Kidney epithelial cell (primary cell): ENCODE measurements around the gene KNDC1. TPM values are rescaled to one million over a fixed set of nuclear protein-coding genes. Genes with fewer than 3 reads are reported as not detected.

Experiments
- DNase-seq: peaks from one replicate; pipeline ENCODE4 v3.0.0-alpha.2; 2010; ENCODE audit warnings: low read depth
- H3K27me3 ChIP-seq: 2 replicates; pipeline ENCODE4 v1.6.0; 2011; ENCODE audit warnings: low read length; ENCODE audit not compliant: control insufficient read depth, insufficient read depth
- H3K36me3 ChIP-seq: 2 replicates; pipeline ENCODE4 v1.5.1; 2011; ENCODE audit warnings: low read length; ENCODE audit not compliant: control insufficient read depth, insufficient read depth
- H3K4me3 ChIP-seq: 2 replicates; pipeline ENCODE4 v1.5.1; 2011; ENCODE audit warnings: low read depth, mild to moderate bottlenecking, control low read depth, low read length
- total RNA-seq: library from RNA; depleted of rRNA; stranded (reverse); fragments of >200 nt; gene quantifications from 2 replicates; pipeline ENCODE4 v1.2.3, GENCODE V29; 2015
- TF ChIP-seq, protein P1 (sequence below): IDR thresholded peaks from 2 replicates; pipeline ENCODE4 v1.5.1; 2011; ENCODE audit warnings: mild to moderate bottlenecking, moderate library complexity, low read length, control low read depth, inconsistent platforms; ENCODE audit not compliant: insufficient read depth, poor library complexity, severe bottlenecking

Gene KNDC1
- total RNA-seq, 1 donor from 2014 or later = 0.13 TPM

DNA sequence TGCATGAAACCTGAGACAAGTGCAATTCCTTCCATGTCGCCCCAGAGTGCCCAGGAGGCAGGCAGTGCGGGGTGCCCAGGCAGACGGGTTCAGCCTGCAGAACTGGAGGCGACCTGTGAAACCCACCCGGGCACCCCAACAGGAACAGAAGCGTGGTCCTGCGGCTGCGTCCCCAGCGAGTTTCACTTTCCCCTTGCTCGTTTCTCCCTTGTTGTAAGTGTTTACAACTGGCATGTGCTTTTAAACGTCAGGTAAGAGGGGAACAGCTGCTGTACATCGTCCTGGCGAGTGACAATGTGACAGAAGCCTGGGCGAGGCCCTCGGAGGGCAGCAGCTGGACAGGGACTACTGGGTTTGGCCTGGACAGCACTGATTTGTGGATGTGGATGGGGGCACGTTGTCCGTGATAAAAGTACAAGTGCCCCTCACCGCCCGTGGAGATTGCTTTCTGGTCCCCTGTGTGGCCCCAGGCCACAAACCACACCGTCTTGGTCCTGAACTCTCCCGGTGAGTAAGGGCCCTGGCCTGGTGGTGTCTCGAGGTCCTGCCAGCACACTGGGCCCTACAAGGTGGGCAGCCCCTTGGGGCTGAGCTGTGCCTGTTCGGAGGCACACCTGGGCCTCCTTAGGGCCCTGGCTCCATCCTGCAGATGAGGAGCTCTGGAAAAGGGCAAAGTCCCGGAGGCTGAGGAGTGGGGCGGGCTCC lies 81.6 kb downstream of the KNDC1 start:
- H3K4me3 ChIP-seq = no peak overlapping the region
- TF ChIP-seq, protein P1, sequence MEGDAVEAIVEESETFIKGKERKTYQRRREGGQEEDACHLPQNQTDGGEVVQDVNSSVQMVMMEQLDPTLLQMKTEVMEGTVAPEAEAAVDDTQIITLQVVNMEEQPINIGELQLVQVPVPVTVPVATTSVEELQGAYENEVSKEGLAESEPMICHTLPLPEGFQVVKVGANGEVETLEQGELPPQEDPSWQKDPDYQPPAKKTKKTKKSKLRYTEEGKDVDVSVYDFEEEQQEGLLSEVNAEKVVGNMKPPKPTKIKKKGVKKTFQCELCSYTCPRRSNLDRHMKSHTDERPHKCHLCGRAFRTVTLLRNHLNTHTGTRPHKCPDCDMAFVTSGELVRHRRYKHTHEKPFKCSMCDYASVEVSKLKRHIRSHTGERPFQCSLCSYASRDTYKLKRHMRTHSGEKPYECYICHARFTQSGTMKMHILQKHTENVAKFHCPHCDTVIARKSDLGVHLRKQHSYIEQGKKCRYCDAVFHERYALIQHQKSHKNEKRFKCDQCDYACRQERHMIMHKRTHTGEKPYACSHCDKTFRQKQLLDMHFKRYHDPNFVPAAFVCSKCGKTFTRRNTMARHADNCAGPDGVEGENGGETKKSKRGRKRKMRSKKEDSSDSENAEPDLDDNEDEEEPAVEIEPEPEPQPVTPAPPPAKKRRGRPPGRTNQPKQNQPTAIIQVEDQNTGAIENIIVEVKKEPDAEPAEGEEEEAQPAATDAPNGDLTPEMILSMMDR = no peak
- peaks cover 80% of the 10 kb centered on the region for H3K27me3 ChIP-seq
- DNase-seq = no peak
- H3K36me3 ChIP-seq = no peaks in the 10 kb centered on the region

- TF ChIP-seq, protein P1 = no peak
- Histone ChIP-seq H3K36me3 (no peaks in the 10 kb centered on the region), H3K27me3 (peaks cover 72% of the 10 kb centered on the region), H3K4me3 (no peak overlapping the region)
- no peak for DNase-seq
Observed at GRCh38 chr10:133242611-133243356, 82.8 kb downstream of the KNDC1 start.

GRCh38 chr10:133243593-133243992 lies 83.6 kb downstream of the KNDC1 start:
- Histone ChIP-seq H3K36me3 (no peaks in the 10 kb centered on the region), H3K27me3 (peaks cover 71% of the 10 kb centered on the region), H3K4me3 (no peak overlapping the region)
- TF ChIP-seq, protein P1 = no peak
- DNase-seq = no peak

- TF ChIP-seq, protein P1 = no peak
- no peak overlapping the region for H3K4me3 ChIP-seq
- no peaks in the 10 kb centered on the region for H3K36me3 ChIP-seq
- peaks cover 67% of the 10 kb centered on the region for H3K27me3 ChIP-seq
- DNase-seq = no peak
Observed at GRCh38 chr10:133245439-133246235, 85.6 kb downstream of the KNDC1 start.

DNA sequence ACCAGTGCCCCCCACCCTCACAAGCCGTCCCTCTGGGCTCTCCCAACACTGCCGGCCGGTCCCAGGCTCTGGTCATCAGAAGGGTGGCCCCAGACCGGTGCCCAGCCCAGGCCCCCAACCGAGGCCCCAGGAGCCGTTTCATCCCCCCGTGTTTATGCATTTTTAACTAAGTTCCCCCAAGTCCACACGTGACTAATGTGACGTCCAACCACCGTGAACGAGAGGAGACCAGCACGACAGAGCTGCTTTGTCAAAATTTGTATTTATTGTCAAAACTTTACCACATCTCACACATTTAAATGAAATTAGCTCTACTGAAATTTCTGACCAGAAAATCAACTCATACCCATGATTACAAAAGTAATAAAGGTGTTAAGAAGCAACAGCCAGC lies 86.2 kb downstream of the KNDC1 start:
- H3K27me3 ChIP-seq = peaks cover 63% of the 10 kb centered on the region
- TF ChIP-seq, protein P1 = no peak
- no peak overlapping the region for H3K4me3 ChIP-seq
- H3K36me3 ChIP-seq = no peaks in the 10 kb centered on the region
- DNase-seq = no peak
